ENCODE results near the gene MAST1. TPM values are rescaled to one million over a fixed set of nuclear protein-coding genes. Genes with fewer than 3 reads are reported as not detected.
"Not testable (repeated sequence)": the region's sequence is repeated elsewhere in the genome, so short reads cannot be mapped to it uniquely, and the experiment has no call there.

Gene MAST1
- polyA plus RNA-seq, 1 donor, result 0.52 TPM

DNA sequence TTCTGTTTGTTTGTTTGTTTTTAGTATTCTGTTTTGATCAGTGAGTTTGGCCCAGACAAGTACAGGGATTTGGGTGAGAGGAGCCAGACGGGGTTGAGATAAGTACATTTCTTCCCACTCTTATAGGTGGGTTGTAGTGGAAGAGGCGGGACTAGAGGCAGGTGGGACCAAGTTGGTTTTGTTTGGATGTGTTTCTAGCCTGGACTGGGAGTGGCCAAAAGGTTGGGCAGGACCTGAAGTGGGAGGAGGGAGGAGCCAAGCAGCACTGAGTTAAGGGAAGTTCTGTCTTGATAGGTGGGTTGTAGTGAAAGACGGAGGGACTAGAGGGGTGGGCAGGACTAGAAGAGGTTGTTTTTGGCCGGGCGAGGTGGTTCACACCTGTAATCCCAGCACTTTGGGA, 33.9 kb downstream of the MAST1 start:
- no peak for DNase-seq (ENCODE audit: low read depth)

- DNase-seq (ENCODE audit: low read depth), result no peak
Measured at GRCh38 chr19:12872941-12873890, 34.9 kb downstream of the MAST1 start.

DNA sequence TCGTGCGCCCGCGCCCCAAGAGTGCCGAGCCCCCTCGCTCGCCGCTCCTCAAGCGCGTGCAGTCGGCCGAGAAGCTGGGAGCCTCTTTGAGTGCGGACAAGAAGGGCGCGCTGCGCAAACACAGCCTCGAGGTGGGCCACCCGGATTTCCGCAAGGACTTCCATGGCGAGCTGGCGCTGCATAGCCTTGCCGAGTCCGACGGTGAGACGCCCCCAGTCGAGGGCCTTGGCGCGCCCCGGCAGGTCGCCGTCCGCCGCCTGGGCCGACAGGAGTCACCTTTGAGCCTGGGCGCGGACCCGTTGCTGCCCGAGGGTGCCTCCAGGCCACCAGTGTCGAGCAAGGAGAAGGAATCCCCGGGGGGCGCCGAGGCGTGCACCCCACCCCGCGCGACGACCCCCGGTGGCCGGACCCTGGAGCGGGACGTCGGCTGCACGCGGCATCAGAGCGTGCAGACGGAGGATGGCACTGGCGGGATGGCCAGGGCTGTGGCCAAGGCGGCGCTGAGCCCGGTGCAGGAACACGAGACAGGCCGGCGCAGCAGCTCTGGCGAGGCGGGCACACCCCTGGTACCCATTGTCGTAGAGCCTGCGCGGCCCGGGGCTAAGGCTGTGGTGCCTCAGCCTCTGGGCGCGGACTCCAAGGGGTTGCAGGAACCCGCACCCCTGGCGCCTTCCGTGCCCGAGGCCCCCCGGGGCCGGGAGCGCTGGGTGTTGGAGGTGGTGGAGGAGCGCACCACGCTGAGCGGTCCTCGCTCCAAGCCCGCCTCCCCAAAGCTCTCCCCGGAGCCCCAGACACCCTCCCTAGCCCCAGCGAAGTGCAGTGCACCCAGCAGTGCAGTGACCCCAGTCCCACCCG, 35.8 kb downstream of the MAST1 start:
- DNase-seq (ENCODE audit: low read depth), result no peak

GRCh38 chr19:12875086-12875485, 36.8 kb downstream of the MAST1 start:
- no peak for DNase-seq (ENCODE audit: low read depth)

DNA sequence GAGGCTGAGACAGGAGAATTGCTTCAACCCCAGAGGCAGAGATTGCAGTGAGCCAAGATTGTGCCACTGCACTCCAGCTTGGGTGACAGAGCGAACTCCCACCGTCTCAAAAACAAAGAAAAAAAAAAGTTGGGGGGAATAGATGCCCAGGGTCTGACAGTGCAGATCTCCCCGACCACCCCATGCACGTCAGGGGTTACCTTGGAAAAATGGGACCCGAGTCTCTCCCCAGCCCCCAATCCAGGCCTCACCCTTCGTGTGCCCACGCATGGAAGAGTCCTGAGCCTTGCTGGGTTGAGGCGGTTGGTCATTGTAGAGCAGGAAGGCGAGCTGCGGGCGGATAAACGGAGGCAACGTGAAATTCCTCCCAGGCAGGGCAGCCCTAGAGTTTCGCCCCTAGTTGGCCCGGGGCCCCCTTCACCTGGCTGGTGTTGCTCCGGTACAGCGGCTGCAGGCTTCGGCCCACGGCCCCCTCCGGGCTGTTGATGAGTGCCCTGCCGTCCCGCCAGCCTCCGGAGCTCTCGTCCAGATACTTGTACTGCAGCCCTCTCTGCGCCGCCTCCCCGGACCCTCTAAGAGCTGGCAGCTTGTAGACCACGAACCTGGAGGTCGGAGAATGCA, 42.3 kb downstream of the MAST1 start:
- DNase-seq (ENCODE audit: low read depth), result no peak

DNA sequence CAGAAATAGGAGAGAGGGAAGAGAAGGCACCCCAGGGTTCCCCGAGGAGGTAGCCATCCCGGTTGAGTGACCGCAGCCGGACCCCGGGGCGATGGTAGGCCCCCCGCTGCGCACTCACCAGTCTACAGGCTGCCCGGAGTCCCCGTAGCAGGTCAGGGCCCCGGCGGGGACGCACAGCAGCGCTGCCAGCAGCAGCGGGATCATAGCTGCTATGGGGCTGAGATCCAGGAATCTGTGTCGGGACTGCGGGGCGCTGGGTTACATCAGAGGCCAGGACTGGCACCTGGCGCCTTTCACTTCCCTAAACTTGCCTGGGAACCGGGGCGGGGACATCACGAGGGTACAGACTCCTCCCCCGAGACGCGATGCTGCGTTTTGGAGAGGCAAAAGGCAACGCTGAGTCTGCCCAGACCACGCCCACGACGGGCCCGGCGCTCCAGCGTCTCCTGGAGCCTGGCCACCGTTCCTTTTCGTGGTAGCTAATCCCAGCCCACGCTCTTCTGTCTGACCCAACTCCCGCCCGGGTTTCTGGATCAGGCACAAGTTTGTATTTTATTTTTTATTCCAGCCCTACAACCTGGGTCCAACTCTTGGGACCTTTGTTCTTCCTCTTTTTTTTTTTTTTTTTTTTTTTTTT, 43.0 kb downstream of the MAST1 start, which contains the start of gene DNASE2:
TSS of gene DNASE2 (minus strand) at position 278 of the 637 bp plus-strand sequence. CDS start at position 204, 74 bp downstream.
- DNase-seq (ENCODE audit: low read depth), result peak; percentile 69

GRCh38 chr19:12882589-12882988, 44.3 kb downstream of the MAST1 start:
- no peak for DNase-seq (ENCODE audit: low read depth)

GRCh38 chr19:12884202-12884601, 45.9 kb downstream of the MAST1 start:
- DNase-seq (ENCODE audit: low read depth), result no peak

DNA sequence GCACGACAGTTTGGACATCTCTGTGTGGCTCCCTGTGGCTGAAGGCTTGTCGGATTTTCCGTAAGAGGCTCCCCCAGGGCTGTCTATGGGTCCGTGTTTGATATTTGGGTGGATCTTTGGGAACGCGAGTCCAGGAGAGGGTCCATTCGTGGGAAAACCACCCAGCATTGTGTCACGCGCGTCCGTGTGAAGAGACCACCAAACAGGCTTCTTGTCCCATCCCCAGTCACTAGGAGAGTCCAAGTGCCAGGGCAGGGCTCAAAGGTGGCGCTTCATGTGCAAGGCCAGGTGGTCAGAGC, 46.3 kb downstream of the MAST1 start:
- no peak for DNase-seq (ENCODE audit: low read depth)

DNA sequence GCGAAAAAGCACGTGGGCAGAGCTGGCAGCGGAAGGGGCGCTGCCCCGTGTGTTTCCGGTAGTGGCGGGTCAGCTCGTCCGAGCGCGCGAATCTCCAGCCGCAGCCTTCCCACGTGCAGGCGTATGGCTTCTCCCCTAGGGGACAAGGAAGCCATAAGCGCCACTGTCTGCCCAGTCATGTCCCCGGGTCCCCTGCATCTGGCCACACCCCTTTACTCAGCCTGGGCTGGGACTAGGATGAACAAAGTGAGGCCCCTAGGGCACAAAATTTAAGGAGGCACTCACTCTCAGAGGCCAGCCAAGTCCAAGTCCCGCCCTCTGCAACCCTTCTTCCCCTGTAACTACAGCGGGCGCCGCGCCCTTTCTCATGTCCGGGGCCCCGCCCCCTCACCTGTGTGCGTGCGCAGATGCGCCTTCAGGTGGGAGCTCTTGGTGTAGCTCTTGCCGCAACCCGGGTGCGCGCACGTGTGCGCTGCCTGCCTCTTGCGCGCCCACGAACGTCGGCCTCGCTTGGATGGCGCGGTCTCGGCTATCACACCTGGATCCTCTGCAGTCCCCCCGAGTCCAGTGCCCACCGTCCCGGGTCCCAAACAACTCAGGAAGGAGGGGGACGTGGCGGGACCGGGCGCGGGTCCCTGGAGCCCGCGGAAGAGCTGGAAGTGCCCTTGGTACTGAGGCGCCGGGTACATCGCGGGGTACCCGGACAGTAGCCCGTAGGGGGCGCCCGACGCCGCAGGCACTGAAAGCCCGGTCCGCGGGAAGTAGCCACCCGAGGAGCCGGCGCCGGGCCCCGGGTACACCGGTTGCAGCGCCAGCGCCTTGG, 46.8 kb downstream of the MAST1 start:
- DNase-seq (ENCODE audit: low read depth), result no peak

DNA sequence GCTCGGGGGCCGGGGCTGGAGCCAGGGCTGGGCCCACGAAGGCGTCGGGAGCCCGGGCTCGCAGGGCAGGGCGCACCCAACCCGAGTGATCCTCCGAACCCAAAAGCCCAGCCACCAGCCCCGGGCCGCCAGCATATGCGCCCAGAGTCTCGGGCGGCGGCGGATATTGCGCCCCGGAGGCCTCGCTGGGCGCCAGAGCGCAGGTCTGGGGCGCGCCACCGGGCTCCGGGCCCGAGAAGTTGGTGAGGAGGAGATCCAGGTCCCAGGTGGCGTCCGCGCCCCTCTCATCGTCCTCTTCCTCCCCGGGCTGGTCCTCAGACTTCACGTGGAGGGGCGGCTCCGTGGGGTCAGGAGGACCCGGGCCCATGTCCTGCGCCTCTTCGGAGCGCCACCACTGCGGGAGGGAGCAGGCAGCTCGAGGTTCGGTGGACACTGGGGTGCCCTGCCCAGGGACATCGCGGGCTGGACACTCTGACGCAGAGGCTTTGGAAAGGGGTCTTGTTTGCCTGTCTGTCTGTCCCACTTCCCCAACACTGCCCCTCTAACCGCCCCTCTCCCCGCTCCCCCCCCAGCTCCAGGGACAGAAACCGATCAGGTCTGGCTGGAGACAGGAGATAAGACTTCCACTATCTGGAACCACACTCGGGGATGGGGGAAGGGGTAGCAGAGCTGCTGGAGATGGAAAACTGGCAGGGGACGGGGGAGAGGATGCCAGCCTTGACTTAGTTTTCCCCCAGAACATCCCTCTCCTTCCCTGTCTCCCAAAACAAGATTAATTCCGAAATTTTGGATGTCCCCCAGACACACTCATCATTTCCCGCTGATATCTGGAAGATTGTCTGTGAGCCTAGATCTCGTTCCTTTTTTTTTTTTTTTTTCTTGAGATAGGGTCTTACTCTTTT, 47.7 kb downstream of the MAST1 start:
- no peak for DNase-seq (ENCODE audit: low read depth)

DNA sequence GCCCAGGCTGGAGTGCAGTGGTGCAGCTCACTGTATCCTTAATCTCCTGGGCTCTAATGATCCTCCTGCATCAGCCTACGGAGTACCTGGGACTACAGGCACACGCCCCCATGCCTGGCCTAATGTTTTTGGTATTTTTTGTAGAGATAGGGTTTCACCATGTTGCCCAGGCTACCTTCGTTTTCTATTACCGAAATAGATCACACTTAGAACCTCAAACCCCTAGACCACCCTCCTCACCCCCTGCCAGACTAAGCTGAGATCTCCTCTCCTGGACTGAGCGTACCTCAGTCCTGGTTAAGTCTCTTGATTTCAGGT, 48.3 kb downstream of the MAST1 start:
- no peak for DNase-seq (ENCODE audit: low read depth)

DNA sequence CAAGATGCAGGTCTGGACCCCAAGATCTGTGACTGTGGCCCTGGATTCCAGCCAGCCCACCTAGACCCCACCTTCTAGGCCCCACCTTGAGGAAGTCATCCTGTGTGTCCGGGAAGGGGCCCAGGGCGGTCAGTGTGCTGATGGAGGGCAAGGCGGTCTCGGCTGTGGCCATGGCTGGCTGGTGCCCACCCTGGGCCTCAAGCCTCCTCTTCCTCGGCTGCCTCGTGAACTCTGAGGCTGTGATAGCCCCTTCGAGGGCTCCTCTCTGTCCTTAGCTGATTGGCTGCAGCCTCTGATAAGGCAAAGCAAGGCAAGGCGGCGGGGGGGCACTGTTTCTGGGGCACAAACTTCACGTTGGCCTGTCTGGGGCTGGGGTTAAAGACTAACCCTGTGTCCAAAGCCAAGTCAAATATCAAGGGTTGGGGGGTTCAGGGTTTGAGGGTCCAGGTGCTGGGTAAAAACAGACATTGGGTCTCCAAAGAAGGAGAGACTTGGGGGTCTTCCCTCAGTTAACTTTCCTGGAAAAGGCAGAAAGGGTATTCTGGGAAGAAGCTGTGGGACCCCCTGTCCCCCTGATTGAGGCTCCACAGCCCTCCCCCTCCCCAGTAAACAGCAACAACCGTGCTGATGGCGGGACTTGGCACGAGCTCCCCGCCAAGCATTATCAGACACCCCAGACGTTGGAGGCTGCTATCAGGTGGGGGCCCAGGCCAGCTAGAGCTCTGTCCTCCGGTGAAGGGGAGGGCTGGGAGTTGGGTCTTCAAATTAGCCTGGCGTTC, 48.8 kb downstream of the MAST1 start, which contains the start of gene KLF1:
TSS of gene KLF1 (minus strand) at position 233 of the 779 bp plus-strand sequence. CDS start at position 172, 61 bp downstream.
- no peak for DNase-seq (ENCODE audit: low read depth)

- DNase-seq (ENCODE audit: low read depth), result no peak
Measured at GRCh38 chr19:12888006-12888603, 49.8 kb downstream of the MAST1 start.

GRCh38 chr19:12890299-12890786, 52.0 kb downstream of the MAST1 start:
- DNase-seq (ENCODE audit: low read depth), result not testable (repeated sequence)

- peak; percentile 94 for DNase-seq (ENCODE audit: low read depth)
Measured at GRCh38 chr19:12890787-12891552, 52.7 kb downstream of the MAST1 start, which contains the start of gene GCDH. TSS of gene GCDH (plus strand) at chr19:12891160. CDS start at chr19:12891305, 145 bp downstream.

DNA sequence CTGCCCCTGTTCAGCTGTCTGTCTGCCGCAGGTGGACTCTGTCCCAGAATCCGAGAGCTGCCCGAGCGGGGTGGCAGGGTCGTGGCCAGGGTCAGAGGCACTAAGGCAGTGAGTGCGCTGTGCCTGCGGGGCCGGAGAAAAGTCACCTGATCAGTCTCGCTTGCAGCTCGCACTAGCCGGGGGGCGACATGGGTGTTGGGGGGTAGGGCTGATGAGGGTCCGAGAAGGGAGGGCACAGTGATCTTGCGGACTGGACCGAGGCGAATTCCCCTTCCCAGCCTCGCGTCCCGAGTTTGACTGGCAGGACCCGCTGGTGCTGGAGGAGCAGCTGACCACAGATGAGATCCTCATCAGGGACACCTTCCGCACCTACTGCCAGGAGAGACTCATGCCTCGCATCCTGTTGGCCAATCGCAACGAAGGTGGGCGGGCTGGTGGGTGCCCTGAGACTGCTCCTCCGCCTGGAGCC, 53.3 kb downstream of the MAST1 start:
- no peak for DNase-seq (ENCODE audit: low read depth)
